NCI-H345 treated with DMSO at 0.1 percent for 48 hours (cell line): Measurements from ENCODE around the gene NOP56.

Experiments
- DNase-seq: peaks from one replicate; lab custom pipeline; 2025; ENCODE audit not compliant: unreplicated experiment; lab: John Stamatoyannopoulos, UW

Gene NOP56

GRCh38 chr20:2699775-2700413 lies 47.5 kb downstream of the NOP56 start:
- DNase-seq = no peak

GRCh38 chr20:2700913-2701620 lies 48.6 kb downstream of the NOP56 start:
- DNase-seq = no peak

GRCh38 chr20:2701671-2702081 lies 49.2 kb downstream of the NOP56 start:
- no peak for DNase-seq

GRCh38 chr20:2703716-2704475 lies 51.5 kb downstream of the NOP56 start:
- DNase-seq = no peak

GRCh38 chr20:2705931-2706645 lies 53.7 kb downstream of the NOP56 start:
- DNase-seq = no peak

GRCh38 chr20:2706688-2707352 lies 54.4 kb downstream of the NOP56 start:
- DNase-seq = no peak

- DNase-seq = no peak
Measured at GRCh38 chr20:2707353-2708072, 55.1 kb downstream of the NOP56 start.
